ENCODE measurements around the gene DNAH14. TPM values are rescaled to one million over a fixed set of nuclear protein-coding genes. Genes with fewer than 3 reads are reported as not detected.

The DNAH14 gene
- total RNA-seq, 1 experiment from 2014 or later: 47.0 TPM

DNA sequence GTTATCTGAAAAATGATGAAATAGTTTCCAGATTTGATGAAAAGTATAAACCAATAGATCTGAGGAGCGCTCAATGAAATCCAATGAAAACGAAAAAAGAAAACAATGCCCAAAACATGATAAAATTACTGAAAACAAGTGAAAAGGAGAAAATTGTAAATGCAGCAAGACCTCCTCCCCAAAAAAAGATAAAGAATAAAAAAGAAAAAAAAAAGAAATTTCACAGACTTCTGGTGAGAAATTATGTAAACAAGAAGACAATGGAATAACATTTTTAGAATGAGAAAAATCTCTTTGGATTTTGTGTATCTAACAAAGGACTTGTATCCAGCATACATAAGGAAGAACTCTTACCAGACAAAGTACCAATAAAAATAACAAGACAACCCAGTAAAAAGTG is 134.2 kb downstream of the DNAH14 start:
- no peaks in the 10 kb centered on the region for H3K27me3 ChIP-seq (ENCODE audit: control insufficient read depth, insufficient read depth, low read length)
- ATAC-seq (no peak), DNase-seq (ENCODE audit: low read depth, low spot score) (no peak)
- POLR2A ChIA-PET: no interaction called here
- H3K36me3 ChIP-seq (ENCODE audit: control insufficient read depth, insufficient read depth, low read length): no peaks in the 10 kb centered on the region
- CTCF ChIA-PET: no interaction called here
- peaks cover 3% of the 10 kb centered on the region; the same call in 1 of the 2 replicates for H3K9me3 ChIP-seq (ENCODE audit: control insufficient read depth, insufficient read depth, low read depth, low read length)
- no peaks in the 10 kb centered on the region for H3K4me1 ChIP-seq (ENCODE audit: control insufficient read depth, insufficient read depth, low read length)
- in situ Hi-C loops (cut with HindIII; ENCODE audit: low pct_unique_long_range_greater_than_20kb, low sequenced_read_pairs) (no loop called here), intact Hi-C loops (cut with micrococcal nuclease; ENCODE audit: unreplicated experiment) (no loop called here)
- H3K4me3 ChIP-seq (ENCODE audit: low read depth in 2 of 2, low read length in 2 of 2): no peak overlapping the region
- BruUV-seq (replicated peaks): TSS peak; percentile 28
- TF ChIP-seq SIN3A (IDR thresholded peaks at IDR 0.05; ENCODE audit: borderline replicate concordance, insufficient read depth, low read depth, low read length) (no peak), POLR2AphosphoS5 (IDR thresholded peaks at IDR 0.05; ENCODE audit: low read depth, low read length) (no peak), TCF7L2 (IDR thresholded peaks at IDR 0.05; ENCODE audit: low read depth, low read length) (no peak)
- TF ChIP-seq, protein P1, sequence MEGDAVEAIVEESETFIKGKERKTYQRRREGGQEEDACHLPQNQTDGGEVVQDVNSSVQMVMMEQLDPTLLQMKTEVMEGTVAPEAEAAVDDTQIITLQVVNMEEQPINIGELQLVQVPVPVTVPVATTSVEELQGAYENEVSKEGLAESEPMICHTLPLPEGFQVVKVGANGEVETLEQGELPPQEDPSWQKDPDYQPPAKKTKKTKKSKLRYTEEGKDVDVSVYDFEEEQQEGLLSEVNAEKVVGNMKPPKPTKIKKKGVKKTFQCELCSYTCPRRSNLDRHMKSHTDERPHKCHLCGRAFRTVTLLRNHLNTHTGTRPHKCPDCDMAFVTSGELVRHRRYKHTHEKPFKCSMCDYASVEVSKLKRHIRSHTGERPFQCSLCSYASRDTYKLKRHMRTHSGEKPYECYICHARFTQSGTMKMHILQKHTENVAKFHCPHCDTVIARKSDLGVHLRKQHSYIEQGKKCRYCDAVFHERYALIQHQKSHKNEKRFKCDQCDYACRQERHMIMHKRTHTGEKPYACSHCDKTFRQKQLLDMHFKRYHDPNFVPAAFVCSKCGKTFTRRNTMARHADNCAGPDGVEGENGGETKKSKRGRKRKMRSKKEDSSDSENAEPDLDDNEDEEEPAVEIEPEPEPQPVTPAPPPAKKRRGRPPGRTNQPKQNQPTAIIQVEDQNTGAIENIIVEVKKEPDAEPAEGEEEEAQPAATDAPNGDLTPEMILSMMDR (IDR thresholded peaks at IDR 0.05): no peak
- TF ChIP-seq, protein P2, sequence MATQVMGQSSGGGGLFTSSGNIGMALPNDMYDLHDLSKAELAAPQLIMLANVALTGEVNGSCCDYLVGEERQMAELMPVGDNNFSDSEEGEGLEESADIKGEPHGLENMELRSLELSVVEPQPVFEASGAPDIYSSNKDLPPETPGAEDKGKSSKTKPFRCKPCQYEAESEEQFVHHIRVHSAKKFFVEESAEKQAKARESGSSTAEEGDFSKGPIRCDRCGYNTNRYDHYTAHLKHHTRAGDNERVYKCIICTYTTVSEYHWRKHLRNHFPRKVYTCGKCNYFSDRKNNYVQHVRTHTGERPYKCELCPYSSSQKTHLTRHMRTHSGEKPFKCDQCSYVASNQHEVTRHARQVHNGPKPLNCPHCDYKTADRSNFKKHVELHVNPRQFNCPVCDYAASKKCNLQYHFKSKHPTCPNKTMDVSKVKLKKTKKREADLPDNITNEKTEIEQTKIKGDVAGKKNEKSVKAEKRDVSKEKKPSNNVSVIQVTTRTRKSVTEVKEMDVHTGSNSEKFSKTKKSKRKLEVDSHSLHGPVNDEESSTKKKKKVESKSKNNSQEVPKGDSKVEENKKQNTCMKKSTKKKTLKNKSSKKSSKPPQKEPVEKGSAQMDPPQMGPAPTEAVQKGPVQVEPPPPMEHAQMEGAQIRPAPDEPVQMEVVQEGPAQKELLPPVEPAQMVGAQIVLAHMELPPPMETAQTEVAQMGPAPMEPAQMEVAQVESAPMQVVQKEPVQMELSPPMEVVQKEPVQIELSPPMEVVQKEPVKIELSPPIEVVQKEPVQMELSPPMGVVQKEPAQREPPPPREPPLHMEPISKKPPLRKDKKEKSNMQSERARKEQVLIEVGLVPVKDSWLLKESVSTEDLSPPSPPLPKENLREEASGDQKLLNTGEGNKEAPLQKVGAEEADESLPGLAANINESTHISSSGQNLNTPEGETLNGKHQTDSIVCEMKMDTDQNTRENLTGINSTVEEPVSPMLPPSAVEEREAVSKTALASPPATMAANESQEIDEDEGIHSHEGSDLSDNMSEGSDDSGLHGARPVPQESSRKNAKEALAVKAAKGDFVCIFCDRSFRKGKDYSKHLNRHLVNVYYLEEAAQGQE (IDR thresholded peaks at IDR 0.05; ENCODE audit: insufficient read depth in 1 of 2, low read depth in 2 of 2, low read length in 1 of 2): no peak
- no peak overlapping the region for H3K27ac ChIP-seq (ENCODE audit: low read length)

DNA sequence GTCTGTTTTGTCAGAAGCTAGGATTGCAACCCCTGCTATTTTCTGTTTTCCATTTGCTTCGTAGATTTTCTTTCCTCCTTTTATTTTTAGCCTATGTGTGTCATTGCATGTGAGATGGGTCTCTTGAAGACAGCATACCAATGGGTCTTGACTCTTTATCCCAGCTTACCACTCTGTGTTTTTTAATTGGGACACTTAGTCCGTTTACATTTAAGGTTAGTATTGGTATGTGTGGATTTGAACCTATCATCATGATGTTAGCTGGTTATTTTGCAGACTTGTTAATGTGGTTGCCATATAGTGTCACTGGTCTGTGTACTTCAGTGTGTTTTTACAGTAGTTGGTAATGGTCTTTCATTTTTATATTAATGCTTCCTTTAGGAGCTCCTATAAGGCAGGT is 141.5 kb downstream of the DNAH14 start:
- intact Hi-C loops (cut with micrococcal nuclease; ENCODE audit: unreplicated experiment) (no loop called here), in situ Hi-C loops (cut with HindIII; ENCODE audit: low pct_unique_long_range_greater_than_20kb, low sequenced_read_pairs) (no loop called here)
- no peak for ATAC-seq
- DNase-seq (ENCODE audit: low read depth, low spot score): no peak
- TF ChIP-seq POLR2AphosphoS5 (IDR thresholded peaks at IDR 0.05; ENCODE audit: low read depth, low read length): no peak
- no peak for TF ChIP-seq TCF7L2 (IDR thresholded peaks at IDR 0.05; ENCODE audit: low read depth, low read length)
- TF ChIP-seq SIN3A (IDR thresholded peaks at IDR 0.05; ENCODE audit: borderline replicate concordance, insufficient read depth, low read depth, low read length): no peak
- TF ChIP-seq, protein P2 (IDR thresholded peaks at IDR 0.05; ENCODE audit: insufficient read depth in 1 of 2, low read depth in 2 of 2, low read length in 1 of 2): no peak
- TF ChIP-seq, protein P1 (IDR thresholded peaks at IDR 0.05): no peak
- no peaks in the 10 kb centered on the region for H3K27me3 ChIP-seq (ENCODE audit: control insufficient read depth, insufficient read depth, low read length)
- no peaks in the 10 kb centered on the region for H3K36me3 ChIP-seq (ENCODE audit: control insufficient read depth, insufficient read depth, low read length)
- H3K4me3 ChIP-seq (ENCODE audit: low read depth in 2 of 2, low read length in 2 of 2): no peak overlapping the region
- CTCF ChIA-PET: no interaction called here
- POLR2A ChIA-PET: no interaction called here
- H3K4me1 ChIP-seq (ENCODE audit: control insufficient read depth, insufficient read depth, low read length): no peaks in the 10 kb centered on the region
- no TSS peak for BruUV-seq (replicated peaks)
- no peak overlapping the region for H3K27ac ChIP-seq (ENCODE audit: low read length)
- peaks cover 11% of the 10 kb centered on the region for H3K9me3 ChIP-seq (ENCODE audit: control insufficient read depth, insufficient read depth, low read depth, low read length)

All from Panc1 (cell line).